Right lobe of liver (tissue), 6 donors: Measurements from ENCODE around the gene ST8SIA6. TPM values are rescaled to one million over a fixed set of nuclear protein-coding genes. Genes with fewer than 3 reads are reported as not detected.

Experiments
- ATAC-seq, 4 donors: fragments of 200-7000 bp; cut with Tn5 transposase; one replicate each; pipeline ENCODE4 v1.9.1; 2020; ENCODE audit warnings: mild to moderate bottlenecking in 4 of 4, moderate library complexity in 4 of 4
- DNase-seq, 3 donors: peaks; one replicate each; pipeline ENCODE4 v3.0.0-alpha.2; 2020
- H3K27ac ChIP-seq, 3 donors: fragments of 200-600 bp; one replicate each; pipeline ENCODE4 v1.8.0; 2022
- H3K27me3 ChIP-seq, 2 donors: fragments of 200-600 bp; one replicate each; pipeline ENCODE4 v1.8.0; 2022
- H3K36me3 ChIP-seq, 4 donors: fragments of 200-600 bp; sonication (generic) in 1 of 4; one replicate each; pipeline versions ENCODE4 v1.5.1 to v1.8.0; 2017 to 2022; ENCODE audit warnings: control low read depth in 1 of 4
- H3K4me1 ChIP-seq, 4 donors: fragments of 200-600 bp; sonication (generic) in 1 of 4; one replicate each; pipeline versions ENCODE4 v1.5.1 to v1.8.0; 2017 to 2022; ENCODE audit warnings: control low read depth in 1 of 4
- H3K4me3 ChIP-seq, 3 donors: fragments of 200-600 bp; one replicate each; pipeline ENCODE4 v1.8.0; 2022
- H3K9me3 ChIP-seq, 4 donors: fragments of 200-600 bp; sonication (generic) in 1 of 4; one replicate each; pipeline versions ENCODE4 v1.5.1 to v1.8.0; 2017 to 2022; ENCODE audit warnings: control low read depth in 1 of 4
- POLR2A ChIP-seq: fragments of 450-650 bp; IDR thresholded peaks from one replicate; pipeline ENCODE4 v1.6.1; 2017; ENCODE audit warnings: antibody characterized with exemption, mild to moderate bottlenecking
- WGBS: methylation state at CpG from one replicate; pipeline ENCODE4 v1.1.6; 2018; ENCODE audit warnings: low coverage, low lambda C conversion rate; ENCODE audit not compliant: insufficient coverage; ENCODE audit errors: missing lambda C conversion rate; 5-methylcytosine and 5-hydroxymethylcytosine counted together
- intact Hi-C, 2 donors: fragments of 100-400 bp; cut with DNase I; formaldehyde crosslinking; loops; one replicate each; pipeline versions ENCODE4 v1.11.2 to v1.14.1; 2022
- total RNA-seq, 6 experiments: library from RNA; depleted of rRNA in 2 of 6; stranded (reverse); fragments of >200 nt in 2 of 6; fragmentation: NEBNext Ultra II Directional in 3 of 6; extraction: Animal tissue kit (Norgen Biotek cat#: 25700) in 3 of 6; gene quantifications; one replicate each; pipeline versions ENCODE4 v1.1.0 to v1.2.4, GENCODE V29; 2016 to 2023
- TF ChIP-seq, protein P1 (sequence below), 4 donors: fragments of 200-600 bp in 3 of 4; fragments of 450-650 bp in 1 of 4; IDR thresholded peaks; one replicate each; pipeline versions ENCODE4 v1.5.1 to v1.8.0; 2016 to 2022; ENCODE audit warnings: antibody characterized with exemption in 4 of 4, mild to moderate bottlenecking in 2 of 4
- donor health status: DM: no; HTN: yes; CAD: no.
- donor health status: DM: no; HTN: no; CAD: no.
- donor health status: DM: no; HTN: no; CAD: no.
- donor health status: DM: no; HTN: yes; CAD: no.
- donor health status: DM: no; HTN: yes; CAD: no.

Gene ST8SIA6
- total RNA-seq, 6 experiments from 2014 or later = 0.39 to 2.2 (median 1.4) TPM

DNA sequence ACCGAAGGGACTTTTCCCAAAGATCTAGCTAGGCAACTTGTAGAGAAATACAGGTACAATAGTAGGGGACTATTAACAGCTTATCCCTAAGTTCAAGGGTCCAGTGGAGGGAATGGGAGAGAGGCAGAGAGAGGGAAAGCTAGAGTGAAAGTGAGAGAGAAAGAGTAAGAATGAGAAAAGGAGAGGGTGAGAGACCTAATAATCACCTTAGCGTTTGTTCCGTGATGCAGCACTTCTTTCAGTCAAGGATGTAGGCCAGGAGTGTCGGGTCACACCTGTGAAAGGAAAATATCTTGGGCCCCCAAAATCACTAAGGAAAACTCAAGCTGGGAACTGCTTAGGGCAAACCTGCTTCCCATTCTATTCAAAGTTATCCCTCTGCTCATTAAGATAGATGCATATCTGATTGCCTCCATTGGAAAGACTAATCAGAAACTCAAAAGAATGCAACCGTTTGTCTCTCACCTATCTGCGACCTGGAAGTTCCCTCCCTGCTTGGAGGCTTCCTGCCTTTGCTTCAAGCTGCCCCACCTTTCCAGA is 75.2 kb downstream of the ST8SIA6 start:
- Histone ChIP-seq H3K9me3 (no peaks in the 10 kb centered on the region), H3K4me3 (no peak overlapping the region), H3K36me3 (no peaks in the 10 kb centered on the region), H3K27me3 (no peaks in the 10 kb centered on the region), H3K4me1 (no peaks in the 10 kb centered on the region), H3K27ac (no peak overlapping the region)
- no peak for DNase-seq
- ATAC-seq = no peak
- TF ChIP-seq, protein P1, sequence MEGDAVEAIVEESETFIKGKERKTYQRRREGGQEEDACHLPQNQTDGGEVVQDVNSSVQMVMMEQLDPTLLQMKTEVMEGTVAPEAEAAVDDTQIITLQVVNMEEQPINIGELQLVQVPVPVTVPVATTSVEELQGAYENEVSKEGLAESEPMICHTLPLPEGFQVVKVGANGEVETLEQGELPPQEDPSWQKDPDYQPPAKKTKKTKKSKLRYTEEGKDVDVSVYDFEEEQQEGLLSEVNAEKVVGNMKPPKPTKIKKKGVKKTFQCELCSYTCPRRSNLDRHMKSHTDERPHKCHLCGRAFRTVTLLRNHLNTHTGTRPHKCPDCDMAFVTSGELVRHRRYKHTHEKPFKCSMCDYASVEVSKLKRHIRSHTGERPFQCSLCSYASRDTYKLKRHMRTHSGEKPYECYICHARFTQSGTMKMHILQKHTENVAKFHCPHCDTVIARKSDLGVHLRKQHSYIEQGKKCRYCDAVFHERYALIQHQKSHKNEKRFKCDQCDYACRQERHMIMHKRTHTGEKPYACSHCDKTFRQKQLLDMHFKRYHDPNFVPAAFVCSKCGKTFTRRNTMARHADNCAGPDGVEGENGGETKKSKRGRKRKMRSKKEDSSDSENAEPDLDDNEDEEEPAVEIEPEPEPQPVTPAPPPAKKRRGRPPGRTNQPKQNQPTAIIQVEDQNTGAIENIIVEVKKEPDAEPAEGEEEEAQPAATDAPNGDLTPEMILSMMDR (IDR thresholded peaks at IDR 0.05) = no peak
- no peak for TF ChIP-seq POLR2A
- intact Hi-C loops = no loop called here
- 48% methylated on average over 6 of the region's 6 CpGs for WGBS

DNA sequence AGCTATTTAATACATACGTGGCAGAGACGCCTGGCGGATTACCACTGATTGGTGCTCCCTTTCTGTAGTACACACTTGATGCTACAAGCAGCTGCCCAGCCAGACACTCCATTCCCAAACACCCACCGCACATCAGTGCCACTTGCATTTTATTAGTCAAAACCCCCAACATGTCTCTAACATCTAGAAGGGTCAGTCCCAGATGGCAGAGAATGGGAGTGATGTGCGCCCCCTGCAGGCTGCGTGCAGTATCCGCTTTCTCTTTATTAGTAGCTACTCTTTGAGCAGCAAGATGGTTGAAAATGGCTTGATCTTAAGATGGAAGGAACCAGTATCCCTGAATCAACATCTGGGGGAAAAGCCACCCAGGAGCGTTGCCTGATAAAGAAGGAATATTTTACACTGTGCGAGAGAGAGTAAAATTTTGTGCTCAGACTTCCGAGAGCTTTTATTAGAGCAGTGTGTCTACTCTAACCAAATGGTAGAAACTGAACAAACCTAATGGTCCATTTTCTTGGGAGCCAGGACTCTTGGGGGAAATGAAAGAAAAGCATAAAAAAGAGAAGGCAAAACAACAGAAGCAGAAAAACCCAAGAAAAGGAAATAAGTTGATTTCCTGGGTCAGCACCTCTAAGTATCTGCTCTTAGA is 78.3 kb downstream of the ST8SIA6 start:
- H3K27ac ChIP-seq = no peak overlapping the region
- WGBS = 71% methylated on average over 7 of the region's 10 CpGs
- DNase-seq (no peak), ATAC-seq (no peak)
- intact Hi-C loops = no loop called here
- no peaks in the 10 kb centered on the region for H3K36me3 ChIP-seq
- TF ChIP-seq, protein P1 (IDR thresholded peaks at IDR 0.05) = peak in 3 of 4 donors; percentile 7 to 24 (median 14)
- TF ChIP-seq POLR2A = no peak
- no peak overlapping the region for H3K4me3 ChIP-seq
- no peaks in the 10 kb centered on the region for H3K9me3 ChIP-seq
- no peaks in the 10 kb centered on the region for H3K4me1 ChIP-seq
- H3K27me3 ChIP-seq = no peaks in the 10 kb centered on the region

DNA sequence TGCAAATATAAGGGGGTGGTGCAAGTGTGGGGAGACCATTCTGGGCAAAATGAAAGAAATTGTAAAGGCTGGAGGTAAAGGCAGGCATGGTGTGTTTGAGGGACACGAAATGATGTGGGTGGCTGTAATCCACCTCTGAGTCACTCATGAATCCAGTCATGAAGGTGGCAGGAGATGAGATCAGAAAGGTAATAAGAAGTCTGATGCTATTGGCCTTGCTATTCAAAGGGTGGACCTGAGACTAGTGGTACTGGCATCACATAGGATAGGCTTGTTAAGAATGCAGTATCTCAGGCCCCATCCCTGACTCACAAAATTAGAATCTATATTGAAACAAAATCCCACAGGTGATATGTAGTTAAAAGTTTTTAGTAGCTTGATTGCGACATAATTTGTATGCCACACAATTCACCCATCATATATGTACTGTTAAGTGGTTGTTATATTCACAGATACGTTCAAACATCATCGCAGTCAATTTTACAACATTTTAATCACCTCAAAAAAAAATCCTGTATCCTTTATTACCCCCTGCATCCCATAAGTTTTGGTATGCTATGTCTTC is 85.6 kb downstream of the ST8SIA6 start:
- DNase-seq = no peak
- H3K27me3 ChIP-seq = no peaks in the 10 kb centered on the region
- no peak for ATAC-seq
- intact Hi-C loops = no loop called here
- H3K4me3 ChIP-seq = no peak overlapping the region
- WGBS = 64% methylated on average over 4 of the region's 4 CpGs
- H3K27ac ChIP-seq = no peak overlapping the region
- H3K9me3 ChIP-seq = no peaks in the 10 kb centered on the region
- TF ChIP-seq, protein P1 (IDR thresholded peaks at IDR 0.05) = no peak
- no peak for TF ChIP-seq POLR2A
- no peaks in the 10 kb centered on the region for H3K36me3 ChIP-seq
- H3K4me1 ChIP-seq = no peaks in the 10 kb centered on the region

GRCh38 chr10:17366705-17367104 is 87.7 kb downstream of the ST8SIA6 start:
- no peak for TF ChIP-seq POLR2A
- TF ChIP-seq, protein P1 (IDR thresholded peaks at IDR 0.05) = no peak
- no peak for ATAC-seq
- H3K27me3 ChIP-seq = no peaks in the 10 kb centered on the region

More at GRCh38 chr10:17366705-17367104, 87.7 kb downstream of the ST8SIA6 start:
- intact Hi-C loops = no loop called here
- Histone ChIP-seq H3K4me3 (no peak overlapping the region), H3K27ac (no peak overlapping the region), H3K36me3 (no peaks in the 10 kb centered on the region), H3K9me3 (no peaks in the 10 kb centered on the region), H3K4me1 (no peaks in the 10 kb centered on the region)
- no peak for DNase-seq
